Activated CD4-positive, alpha-beta T cell treated with anti-CD3 and anti-CD28 coated beads, Interleukin-2, amount 10 ng/mL, durations not matched to agents 7 days and 5 days (primary cell): ENCODE data around the gene CYP4V2. TPM values are rescaled to one million over a fixed set of nuclear protein-coding genes. Genes with fewer than 3 reads are reported as not detected.

ENCODE experiments used
- CTCF ChIA-PET: fragments of 350-600 bp; sonication (Branson Sonifier 250); formaldehyde crosslinking; loops from one replicate; lab custom pipeline; 2021; ENCODE audit warnings: antibody characterized with exemption; lab: Charles Lee
- POLR2A ChIA-PET: fragments of 350-600 bp; sonication (Branson Sonifier 250); formaldehyde crosslinking; loops from one replicate; lab custom pipeline; 2021; ENCODE audit warnings: antibody characterized with exemption; lab: Charles Lee
- DNase-seq: peaks from one replicate; pipeline ENCODE4 v3.0.0-alpha.2; 2020
- H3K27ac Mint-ChIP-seq: one replicate; pipeline ENCODE4 v1.8.0; 2021; ENCODE audit warnings: mild to moderate bottlenecking, moderate library complexity, mixed read lengths
- H3K27me3 Mint-ChIP-seq: one replicate; pipeline ENCODE4 v1.8.0; 2021; ENCODE audit warnings: mixed read lengths
- H3K36me3 Mint-ChIP-seq: one replicate; pipeline ENCODE4 v1.8.0; 2021; ENCODE audit warnings: low read depth, mixed read lengths
- H3K4me1 Mint-ChIP-seq: one replicate; pipeline ENCODE4 v1.8.0; 2021; ENCODE audit warnings: mixed read lengths
- H3K4me3 Mint-ChIP-seq: one replicate; pipeline ENCODE4 v1.8.0; 2021; ENCODE audit warnings: mild to moderate bottlenecking, moderate library complexity, mixed read lengths
- H3K9me3 Mint-ChIP-seq: one replicate; pipeline ENCODE4 v1.8.0; 2021; ENCODE audit warnings: mixed read lengths
- total RNA-seq, 2 experiments: library from RNA; stranded (reverse); gene quantifications; one replicate each; pipeline ENCODE4 v1.2.3, GENCODE V29; 2021

Gene CYP4V2
- total RNA-seq, 2 experiments from 2014 or later = 16.6 to 16.8 TPM

DNA sequence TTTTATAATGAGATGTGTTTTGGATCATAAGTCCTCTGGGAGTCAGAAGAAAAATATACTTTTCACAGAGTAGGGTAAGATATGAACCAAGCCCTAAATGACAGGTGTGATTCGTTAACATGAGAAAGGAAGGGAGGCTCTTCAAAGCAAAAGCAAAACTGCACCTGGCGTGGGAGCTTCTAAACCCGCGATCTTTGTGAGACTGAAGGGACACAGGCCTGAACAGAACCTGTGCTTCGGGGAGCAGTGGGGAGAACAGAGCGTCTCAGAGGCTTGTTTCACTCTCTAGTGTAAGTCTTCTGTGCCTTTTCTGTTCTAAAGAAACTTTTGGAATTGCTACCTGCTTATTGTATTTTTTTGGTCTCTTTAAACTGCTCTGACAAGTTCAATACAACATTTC lies 30.2 kb upstream of the CYP4V2 start:
- Mint-ChIP-seq H3K36me3 (no peaks in the 10 kb centered on the region), H3K4me3 (peak overlapping the region; percentile 24), H3K4me1 (peaks cover 5% of the 10 kb centered on the region), H3K27ac (peak overlapping the region; percentile 72), H3K27me3 (no peaks in the 10 kb centered on the region), H3K9me3 (no peaks in the 10 kb centered on the region)
- ChIA-PET POLR2A (no interaction called here), CTCF (interaction anchor here (1.5 kb wide), 1 partner anchor 9 kb away, joined by 3 read pairs; no protein-coding TSS in a partner anchor)
- DNase-seq = peak; percentile 49

DNA sequence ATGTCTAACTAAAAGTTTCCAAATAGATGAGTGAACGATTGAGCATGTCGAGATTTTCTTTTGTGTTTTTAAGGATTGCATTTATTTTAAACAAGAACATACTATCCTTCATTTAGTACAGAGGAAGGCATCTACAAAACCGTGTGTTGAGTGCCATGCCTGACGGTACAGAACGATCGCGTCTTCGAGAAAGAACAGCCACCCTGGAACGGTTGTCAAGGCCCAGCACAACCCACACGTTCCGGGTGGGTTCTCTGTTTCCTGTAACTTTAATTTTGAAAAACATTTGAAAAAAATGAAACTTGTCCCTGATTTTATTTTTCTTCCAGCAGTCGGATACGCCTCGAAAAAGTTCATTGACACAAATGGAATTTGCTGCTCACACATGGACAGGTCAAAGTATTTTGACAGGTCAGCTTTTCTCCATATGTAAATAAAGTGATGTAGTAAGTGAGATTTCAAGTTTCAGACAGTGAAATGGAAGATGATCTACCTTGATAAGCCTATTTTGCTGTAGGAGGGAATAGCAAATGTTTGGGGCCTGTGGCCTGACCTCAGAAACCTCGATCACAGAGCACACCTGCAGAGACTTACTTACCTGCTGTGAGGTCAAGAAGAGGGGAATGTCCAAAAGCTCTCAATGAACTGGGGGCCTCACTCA lies 24.4 kb upstream of the CYP4V2 start:
- CTCF ChIA-PET = no interaction called here
- no peak for DNase-seq
- no peak overlapping the region for H3K27ac Mint-ChIP-seq
- H3K27me3 Mint-ChIP-seq = no peaks in the 10 kb centered on the region
- POLR2A ChIA-PET = no interaction called here
- H3K36me3 Mint-ChIP-seq = no peaks in the 10 kb centered on the region
- H3K9me3 Mint-ChIP-seq = no peaks in the 10 kb centered on the region
- H3K4me1 Mint-ChIP-seq = peaks cover 6% of the 10 kb centered on the region
- H3K4me3 Mint-ChIP-seq = no peak overlapping the region

DNA sequence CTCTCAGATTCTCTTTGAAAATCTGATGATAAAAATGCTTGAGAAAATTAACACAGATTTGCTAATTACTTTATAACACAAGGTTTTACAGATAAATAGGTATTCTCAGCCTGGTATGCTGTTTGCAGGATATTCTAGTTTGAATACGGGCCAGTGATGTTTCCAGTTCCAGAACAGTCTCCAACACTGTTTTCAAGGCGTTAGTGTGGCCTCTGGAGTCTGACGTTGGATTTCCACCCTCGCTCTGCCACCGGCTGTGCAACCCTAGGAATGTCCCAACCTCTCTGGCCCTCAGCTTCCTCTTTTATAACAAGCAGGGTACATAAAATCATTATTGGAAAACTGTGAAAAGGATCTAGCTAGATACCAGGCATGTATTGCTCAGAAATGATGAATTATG lies 23.8 kb upstream of the CYP4V2 start:
- Mint-ChIP-seq H3K27me3 (no peaks in the 10 kb centered on the region), H3K27ac (no peak overlapping the region), H3K4me3 (no peak overlapping the region), H3K36me3 (no peaks in the 10 kb centered on the region), H3K4me1 (peaks cover 6% of the 10 kb centered on the region), H3K9me3 (no peaks in the 10 kb centered on the region)
- POLR2A ChIA-PET = no interaction called here
- CTCF ChIA-PET = no interaction called here
- DNase-seq = no peak

DNA sequence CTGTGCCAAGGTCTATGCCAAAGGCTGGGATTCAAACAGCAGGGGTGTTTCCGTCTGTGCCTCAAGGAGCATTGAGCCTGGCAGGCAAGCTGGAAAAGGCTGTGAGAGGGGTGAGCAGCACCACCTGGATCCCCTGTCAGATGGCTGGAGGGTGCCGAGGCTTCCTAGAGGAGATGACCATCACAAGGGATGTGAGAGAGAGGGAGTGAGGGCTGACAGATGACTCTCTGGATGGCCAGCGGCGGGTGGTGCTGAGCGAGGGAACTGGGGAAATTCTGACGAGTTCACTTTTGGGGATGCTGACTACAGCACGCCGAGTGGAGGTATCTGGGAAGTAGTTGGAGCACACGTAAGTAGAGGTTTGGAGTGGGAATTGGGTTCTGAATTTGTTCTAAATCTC lies 22.6 kb upstream of the CYP4V2 start:
- Mint-ChIP-seq H3K4me1 (peaks cover 6% of the 10 kb centered on the region), H3K27me3 (peaks cover under 1% of the 10 kb centered on the region), H3K36me3 (no peaks in the 10 kb centered on the region), H3K9me3 (no peaks in the 10 kb centered on the region), H3K27ac (no peak overlapping the region), H3K4me3 (no peak overlapping the region)
- ChIA-PET POLR2A (no interaction called here), CTCF (interaction anchor here (0.8 kb wide), 1 partner anchor 101 kb away, joined by 3 read pairs; no protein-coding TSS in a partner anchor)
- no peak for DNase-seq

DNA sequence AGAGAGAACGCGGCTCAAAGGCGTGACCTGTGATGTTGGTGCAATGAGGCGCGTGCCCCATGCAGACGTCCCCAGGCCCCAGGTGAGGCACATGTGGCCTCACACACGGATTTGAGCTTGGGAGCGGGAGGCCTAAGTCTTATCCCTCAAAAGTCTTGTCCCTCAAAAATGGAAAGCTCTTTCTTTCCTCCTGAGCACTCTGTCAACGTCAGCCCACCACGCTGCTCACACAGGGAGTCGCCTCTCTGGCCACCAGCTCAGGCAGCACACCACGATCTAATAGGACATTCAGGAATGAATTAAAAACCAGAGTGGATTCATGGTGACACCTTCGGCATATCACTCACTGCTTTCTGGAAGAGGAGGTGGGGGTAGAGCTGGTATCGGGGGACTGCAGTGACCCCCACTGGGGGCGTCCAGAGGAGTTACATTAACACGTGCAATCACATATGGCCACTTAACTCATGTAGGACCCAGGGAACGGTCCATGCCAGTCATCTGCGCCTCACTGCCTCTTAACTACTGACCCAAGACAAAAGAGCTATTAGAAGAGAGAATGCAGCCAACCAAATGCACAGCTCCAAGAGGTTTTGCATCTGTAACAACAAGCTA lies 21.9 kb upstream of the CYP4V2 start:
- DNase-seq = no peak
- no peak overlapping the region for H3K27ac Mint-ChIP-seq
- POLR2A ChIA-PET = no interaction called here
- H3K9me3 Mint-ChIP-seq = no peaks in the 10 kb centered on the region
- H3K4me1 Mint-ChIP-seq = peaks cover 6% of the 10 kb centered on the region
- CTCF ChIA-PET = interaction anchor here (0.8 kb wide), 1 partner anchor 102 kb away, joined by 3 read pairs; no protein-coding TSS in a partner anchor
- peaks cover 4% of the 10 kb centered on the region for H3K27me3 Mint-ChIP-seq
- H3K4me3 Mint-ChIP-seq = no peak overlapping the region
- no peaks in the 10 kb centered on the region for H3K36me3 Mint-ChIP-seq

DNA sequence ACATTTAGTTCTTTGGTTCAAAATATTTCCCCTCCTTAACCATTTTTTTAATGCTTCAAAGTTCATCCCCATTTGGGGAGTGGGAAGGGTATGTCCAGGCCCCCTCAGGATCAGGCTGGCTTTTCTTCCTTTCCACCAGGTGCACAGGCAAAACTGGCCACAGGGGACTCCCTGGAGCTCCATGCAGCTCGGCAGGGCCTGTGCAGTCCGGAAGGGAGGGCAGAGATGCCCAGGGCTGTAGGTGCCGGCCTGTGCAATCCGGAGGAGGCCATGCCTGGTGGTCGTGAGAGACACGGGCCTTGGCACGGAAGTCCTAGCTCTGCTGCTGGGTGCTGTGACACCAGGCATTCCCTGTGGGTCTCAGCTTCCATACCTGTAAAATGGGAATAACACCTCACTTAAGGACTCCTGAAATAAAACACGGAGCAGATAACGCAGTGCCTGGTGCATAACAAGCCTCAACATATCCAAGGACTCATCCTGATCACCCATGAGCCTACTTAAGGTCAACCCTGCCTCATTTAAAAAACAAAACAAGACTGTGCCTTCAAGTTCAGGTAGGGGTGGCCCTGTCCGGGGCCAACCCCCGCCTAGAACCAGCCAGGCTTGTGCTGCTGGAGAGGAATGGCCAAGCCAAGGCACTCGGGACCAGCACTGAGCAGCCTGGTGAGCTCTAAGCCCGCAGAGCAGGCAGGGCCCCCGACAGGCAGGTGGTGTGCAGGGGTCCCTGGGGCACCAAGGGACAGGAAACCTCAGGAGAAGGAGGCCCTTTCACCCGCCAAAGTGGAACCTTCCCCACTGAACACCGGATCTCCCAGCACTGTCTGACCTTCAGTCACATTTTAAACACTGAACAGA lies 21.2 kb upstream of the CYP4V2 start:
- DNase-seq = no peak
- Mint-ChIP-seq H3K27ac (no peak overlapping the region), H3K36me3 (no peaks in the 10 kb centered on the region), H3K9me3 (no peaks in the 10 kb centered on the region), H3K4me1 (peaks cover 6% of the 10 kb centered on the region), H3K27me3 (peaks cover 4% of the 10 kb centered on the region), H3K4me3 (no peak overlapping the region)
- CTCF ChIA-PET = no interaction called here
- POLR2A ChIA-PET = no interaction called here

DNA sequence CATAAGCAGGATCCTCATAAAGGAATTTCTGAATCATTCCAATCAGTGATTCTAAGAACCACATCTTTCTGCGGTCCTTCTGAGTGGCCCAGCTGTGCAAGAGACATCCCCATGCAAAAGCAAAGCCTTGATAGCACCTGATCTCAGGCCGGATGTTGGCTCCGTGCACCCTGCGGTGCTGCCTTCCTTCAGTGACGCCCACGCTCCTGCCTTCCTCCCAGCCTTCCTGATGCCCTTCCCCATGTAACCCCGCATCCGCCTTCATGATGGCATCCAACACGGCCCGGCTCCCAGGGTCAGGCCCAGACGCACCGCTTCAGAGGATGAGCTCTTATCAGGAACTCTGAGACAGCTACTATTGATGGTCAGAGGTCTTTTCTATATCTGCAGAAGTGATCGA lies 20.4 kb upstream of the CYP4V2 start:
- Mint-ChIP-seq H3K27ac (no peak overlapping the region), H3K4me3 (no peak overlapping the region), H3K27me3 (peaks cover 11% of the 10 kb centered on the region), H3K36me3 (no peaks in the 10 kb centered on the region), H3K4me1 (peaks cover 6% of the 10 kb centered on the region), H3K9me3 (no peaks in the 10 kb centered on the region)
- ChIA-PET POLR2A (no interaction called here), CTCF (no interaction called here)
- no peak for DNase-seq

DNA sequence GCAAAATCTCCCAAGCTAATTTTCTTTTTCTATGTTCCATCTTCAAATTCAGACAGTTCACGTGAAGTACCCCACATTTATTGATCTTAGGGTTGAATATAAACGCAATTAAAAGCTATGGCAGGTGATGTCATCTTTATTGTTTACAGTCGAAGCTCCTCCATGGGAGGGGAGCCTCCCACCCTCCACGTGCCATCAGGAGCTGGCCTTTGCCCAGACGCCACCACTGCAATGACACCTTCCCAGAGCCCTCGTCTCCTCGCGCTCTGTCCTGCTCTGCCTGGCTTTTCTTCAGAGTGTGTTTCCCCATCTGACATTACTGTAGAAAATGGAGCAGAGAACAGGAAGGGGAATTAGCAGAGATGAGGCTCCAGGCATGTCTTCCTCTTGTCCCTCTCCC lies 18.8 kb upstream of the CYP4V2 start:
- H3K4me3 Mint-ChIP-seq = no peak overlapping the region
- ChIA-PET POLR2A (no interaction called here), CTCF (no interaction called here)
- H3K27ac Mint-ChIP-seq = no peak overlapping the region
- peaks cover 16% of the 10 kb centered on the region for H3K27me3 Mint-ChIP-seq
- H3K4me1 Mint-ChIP-seq = no peaks in the 10 kb centered on the region
- no peaks in the 10 kb centered on the region for H3K9me3 Mint-ChIP-seq
- no peak for DNase-seq
- no peaks in the 10 kb centered on the region for H3K36me3 Mint-ChIP-seq

DNA sequence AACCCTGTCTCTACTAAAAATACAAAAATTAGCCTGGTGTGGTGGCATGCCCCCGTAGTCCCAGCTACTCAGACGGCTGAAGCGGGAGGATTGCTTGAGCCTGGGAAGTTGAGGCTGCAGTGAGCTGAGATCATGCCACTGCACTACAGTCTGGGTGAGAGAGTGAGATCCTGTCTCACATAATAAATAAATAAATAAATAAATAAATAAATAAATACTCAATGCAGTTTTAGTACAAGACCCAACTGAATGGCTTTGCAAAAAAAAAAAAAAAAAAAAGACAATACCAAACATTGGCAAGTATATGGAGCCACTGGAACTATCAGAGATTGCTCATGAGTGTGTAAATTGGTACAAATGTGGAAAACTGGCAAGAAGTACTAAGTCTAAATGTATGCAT lies 3.3 kb upstream of the CYP4V2 start:
- Mint-ChIP-seq H3K9me3 (no peaks in the 10 kb centered on the region), H3K4me1 (peaks cover 22% of the 10 kb centered on the region), H3K27ac (no peak overlapping the region), H3K4me3 (no peak overlapping the region), H3K36me3 (no peaks in the 10 kb centered on the region), H3K27me3 (peaks cover 16% of the 10 kb centered on the region)
- ChIA-PET POLR2A (no interaction called here), CTCF (interaction anchor here (1.1 kb wide), 1 partner anchor 8 kb away, joined by 3 read pairs; no protein-coding TSS in a partner anchor)
- no peak for DNase-seq

DNA sequence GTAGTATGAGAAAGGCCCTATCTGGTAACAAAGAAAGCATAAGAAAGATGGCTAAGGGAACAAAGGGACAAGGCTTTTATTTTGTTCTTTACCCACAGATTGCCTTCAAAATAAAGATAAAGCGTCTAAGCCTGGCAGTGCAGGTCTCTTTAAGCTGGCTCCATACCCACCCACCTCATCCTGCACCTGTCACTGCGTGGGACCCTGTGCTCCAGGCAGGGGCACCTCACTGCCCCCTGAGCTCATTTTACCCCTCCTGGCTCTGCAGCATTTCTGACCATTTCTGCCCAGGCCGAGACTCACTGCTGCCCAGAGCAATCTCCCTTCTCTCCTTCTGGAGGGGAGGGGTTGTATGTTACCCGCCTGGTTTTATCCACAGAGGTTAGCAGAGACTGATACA lies 1.7 kb upstream of the CYP4V2 start:
- CTCF ChIA-PET = interaction anchor here (3.6 kb wide), 1 partner anchor 12 kb away, joined by 15 read pairs; no protein-coding TSS in a partner anchor
- POLR2A ChIA-PET = no interaction called here
- peaks cover 30% of the 10 kb centered on the region for H3K4me1 Mint-ChIP-seq

DNA sequence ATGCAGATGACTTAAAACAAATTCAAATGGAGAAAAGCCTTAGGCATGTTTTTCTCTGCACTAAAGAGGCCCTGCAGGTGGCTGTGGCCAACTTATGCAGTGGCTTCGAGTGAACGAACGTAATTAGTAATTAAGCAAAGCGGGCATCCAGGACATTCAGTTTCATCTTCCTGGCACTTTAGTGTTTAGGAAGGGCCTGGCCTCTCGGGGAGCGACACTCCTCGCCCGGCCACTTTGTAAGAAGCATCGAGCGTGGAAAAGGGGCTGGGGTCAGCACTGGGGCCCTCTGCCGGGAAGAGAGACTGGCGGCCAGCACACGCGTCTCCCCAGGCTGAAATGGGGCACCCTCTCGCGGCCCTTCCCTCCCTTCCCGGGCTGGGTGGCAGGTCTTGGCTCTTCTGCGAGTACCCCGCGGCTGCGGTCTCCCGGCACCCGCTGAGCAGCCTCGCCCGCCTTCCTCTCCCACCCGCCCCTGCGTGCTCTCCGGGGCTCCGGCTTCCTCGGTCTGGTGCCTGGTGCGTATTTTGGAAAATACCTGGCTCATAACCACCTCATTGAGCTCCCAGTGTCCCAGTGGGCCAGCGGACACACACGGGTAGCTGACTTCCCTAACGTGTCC lies 677 bp upstream of the CYP4V2 start:
- ChIA-PET POLR2A (no interaction called here), CTCF (interaction anchor here (0.6 to 3.6 kb wide), 4 partner anchors 9 to 1005 kb away, joined by 3 to 15 read pairs (median 3); no protein-coding TSS in a partner anchor)
- Mint-ChIP-seq H3K27ac (peak overlapping the region; percentile 93), H3K4me1 (peaks cover 34% of the 10 kb centered on the region), H3K4me3 (peak overlapping the region; percentile 83), H3K9me3 (no peaks in the 10 kb centered on the region), H3K36me3 (peaks cover 9% of the 10 kb centered on the region), H3K27me3 (no peaks in the 10 kb centered on the region)
- DNase-seq = peak; percentile 52

More for the DNA sequence above, 1.7 kb upstream of the CYP4V2 start:
- no peak for DNase-seq
- H3K27me3 Mint-ChIP-seq = peaks cover 6% of the 10 kb centered on the region
- H3K4me3 Mint-ChIP-seq = peak overlapping the region; percentile 83
- peak overlapping the region; percentile 93 for H3K27ac Mint-ChIP-seq
- H3K36me3 Mint-ChIP-seq = no peaks in the 10 kb centered on the region
- H3K9me3 Mint-ChIP-seq = no peaks in the 10 kb centered on the region

DNA sequence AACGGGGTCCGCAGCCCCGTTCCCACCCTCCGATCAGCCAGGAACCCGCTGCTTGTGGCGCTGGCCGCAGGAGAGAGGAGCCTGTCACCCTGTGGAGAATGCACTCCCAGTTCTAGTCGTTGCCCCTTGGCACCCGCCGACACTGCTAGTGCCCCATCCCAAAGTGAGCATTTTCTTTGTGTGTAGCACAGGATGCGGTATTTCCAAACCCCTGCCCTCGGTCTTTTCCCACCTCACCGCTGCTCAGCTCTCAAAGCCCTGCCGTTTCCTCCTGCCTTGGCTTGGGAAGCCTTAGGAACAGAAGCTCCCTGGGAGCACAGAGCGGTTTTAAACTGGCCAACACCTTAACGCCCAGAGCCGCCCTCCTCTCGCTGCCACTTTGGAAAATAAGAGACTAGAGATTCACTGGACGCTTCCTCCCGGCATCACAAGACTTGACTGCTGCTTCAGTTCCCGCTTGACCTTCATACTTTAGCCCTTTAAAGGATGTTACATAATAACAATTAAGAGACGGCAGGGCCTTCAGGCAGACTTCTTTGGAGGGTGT lies 772 bp downstream of the CYP4V2 start:
- CTCF ChIA-PET = interaction anchor here (3.6 kb wide), 1 partner anchor 10 kb away, joined by 15 read pairs; no protein-coding TSS in a partner anchor
- no peaks in the 10 kb centered on the region for H3K27me3 Mint-ChIP-seq
- peak; percentile 33 for DNase-seq
- POLR2A ChIA-PET = no interaction called here
- peak overlapping the region; percentile 88 for H3K4me3 Mint-ChIP-seq
- H3K36me3 Mint-ChIP-seq = peaks cover 19% of the 10 kb centered on the region
- H3K4me1 Mint-ChIP-seq = peaks cover 34% of the 10 kb centered on the region
- no peaks in the 10 kb centered on the region for H3K9me3 Mint-ChIP-seq
- peak overlapping the region; percentile 96 for H3K27ac Mint-ChIP-seq
